ENCODE results near the gene GPATCH4. TPM values are rescaled to one million over a fixed set of nuclear protein-coding genes. Genes with fewer than 3 reads are reported as not detected.
A peak's percentile ranks its signal among the peaks of the same experiment; 100 is the strongest.

GPATCH4 gene
- total RNA-seq, 1 experiment from 2014 or later, result 39.4 TPM

DNA sequence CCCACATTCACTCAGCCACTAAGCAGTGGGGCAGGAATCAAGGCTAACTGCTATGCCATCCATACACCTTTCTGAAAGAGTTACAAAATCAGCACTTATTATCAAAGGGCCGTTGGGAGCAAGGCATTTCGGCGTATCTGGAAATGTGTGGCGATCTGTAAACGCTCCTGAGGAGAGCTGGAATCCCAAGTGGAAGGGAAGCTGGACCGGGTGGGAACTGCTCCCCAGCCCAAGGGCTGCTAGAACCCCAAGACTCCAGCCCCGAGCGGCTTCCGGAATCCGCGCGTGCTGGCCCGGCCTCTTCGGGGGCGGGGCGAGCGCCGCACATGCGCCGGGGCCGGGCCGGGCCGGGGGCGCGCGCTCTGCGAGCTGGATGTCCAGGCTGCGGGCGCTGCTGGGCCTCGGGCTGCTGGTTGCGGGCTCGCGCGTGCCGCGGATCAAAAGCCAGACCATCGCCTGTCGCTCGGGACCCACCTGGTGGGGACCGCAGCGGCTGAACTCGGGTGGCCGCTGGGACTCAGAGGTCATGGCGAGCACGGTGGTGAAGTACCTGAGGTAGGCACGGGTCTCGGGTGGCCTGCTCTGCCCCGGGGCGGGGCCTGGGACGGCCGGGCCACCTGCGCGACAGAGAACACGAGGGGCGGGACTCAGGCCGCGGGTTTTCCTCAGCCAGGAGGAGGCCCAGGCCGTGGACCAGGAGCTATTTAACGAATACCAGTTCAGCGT lies 9.7 kb downstream of the GPATCH4 start, which contains the start of gene NAXE (continued):
- TF ChIP-seq, protein P1, sequence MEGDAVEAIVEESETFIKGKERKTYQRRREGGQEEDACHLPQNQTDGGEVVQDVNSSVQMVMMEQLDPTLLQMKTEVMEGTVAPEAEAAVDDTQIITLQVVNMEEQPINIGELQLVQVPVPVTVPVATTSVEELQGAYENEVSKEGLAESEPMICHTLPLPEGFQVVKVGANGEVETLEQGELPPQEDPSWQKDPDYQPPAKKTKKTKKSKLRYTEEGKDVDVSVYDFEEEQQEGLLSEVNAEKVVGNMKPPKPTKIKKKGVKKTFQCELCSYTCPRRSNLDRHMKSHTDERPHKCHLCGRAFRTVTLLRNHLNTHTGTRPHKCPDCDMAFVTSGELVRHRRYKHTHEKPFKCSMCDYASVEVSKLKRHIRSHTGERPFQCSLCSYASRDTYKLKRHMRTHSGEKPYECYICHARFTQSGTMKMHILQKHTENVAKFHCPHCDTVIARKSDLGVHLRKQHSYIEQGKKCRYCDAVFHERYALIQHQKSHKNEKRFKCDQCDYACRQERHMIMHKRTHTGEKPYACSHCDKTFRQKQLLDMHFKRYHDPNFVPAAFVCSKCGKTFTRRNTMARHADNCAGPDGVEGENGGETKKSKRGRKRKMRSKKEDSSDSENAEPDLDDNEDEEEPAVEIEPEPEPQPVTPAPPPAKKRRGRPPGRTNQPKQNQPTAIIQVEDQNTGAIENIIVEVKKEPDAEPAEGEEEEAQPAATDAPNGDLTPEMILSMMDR (IDR thresholded peaks at IDR 0.05 in 2 of 3, conservative IDR thresholded peaks at IDR 0.05 in 1 of 3; ENCODE audit: borderline replicate concordance in 1 of 3, insufficient read depth in 1 of 3, low read depth in 2 of 3, low read length in 2 of 3), result no peak
- TF ChIP-seq SP1 (IDR thresholded peaks at IDR 0.05; ENCODE audit: low read depth), result no peak

DNA sequence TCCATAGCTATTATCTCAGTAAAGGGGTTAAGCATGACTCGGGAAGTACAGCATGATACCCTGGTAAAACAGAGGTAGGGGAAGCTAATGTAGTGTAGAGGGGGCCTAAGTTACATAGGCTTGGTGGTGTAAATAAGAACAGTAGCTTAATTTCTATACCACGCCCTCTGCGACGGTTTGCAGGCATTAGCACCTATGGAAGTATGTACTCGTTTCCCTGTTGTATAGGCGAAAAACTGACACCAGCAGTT lies 10.2 kb downstream of the GPATCH4 start:
- no peaks in the 10 kb centered on the region for H4K20me1 ChIP-seq (ENCODE audit: insufficient read depth)
- H3K27ac ChIP-seq (ENCODE audit: low read depth, low read length), result peak overlapping the region; percentile 89
- intact Hi-C loops (cut with micrococcal nuclease), result no loop called here
- RAD21 ChIA-PET (ENCODE audit: low non-redundant PET in 1 of 2, low total read pairs in 2 of 2, uncharacterized antibody in 2 of 2, unreplicated experiment in 2 of 2), result interaction anchor here in 1 of 2 experiments (0.6 kb wide), 1 partner anchor 26 kb away, joined by 3 read pairs; no protein-coding TSS in a partner anchor
- POLR2A ChIA-PET, result interaction anchor here (0.8 to 0.9 kb wide), 2 partner anchors 101 to 134 kb away, joined by 3 to 4 read pairs; no protein-coding TSS in a partner anchor
- peaks cover 16% of the 10 kb centered on the region; the same call in 1 of the 2 replicates for H3K79me2 ChIP-seq (ENCODE audit: insufficient read depth, low read length)
- CTCF ChIA-PET, result interaction anchor here (1.0 to 2.3 kb wide), 3 partner anchors 11 to 28 kb away, joined by 3 to 12 read pairs (median 4); partner anchors contain the start of gene HAPLN2
- TSS peak; percentile 45 for BruUV-seq (replicated peaks)
- no peak for DNase-seq (ENCODE audit: low read depth, low spot score)
- TF ChIP-seq SRF (IDR thresholded peaks at IDR 0.05; ENCODE audit: low read depth), result no peak
- TF ChIP-seq CBX3 (IDR thresholded peaks at IDR 0.05; ENCODE audit: low read depth), result no peak
- no peak for TF ChIP-seq SIN3A (IDR thresholded peaks at IDR 0.05; ENCODE audit: low read depth)
- no peak for TF ChIP-seq YY1 (IDR thresholded peaks at IDR 0.05; ENCODE audit: extremely low read depth, insufficient replicate concordance, low read depth, low read length)
- TF ChIP-seq EZH2phosphoT487 (IDR thresholded peaks at IDR 0.05; ENCODE audit: borderline replicate concordance), result no peak
- no peak for TF ChIP-seq FOSL1 (IDR thresholded peaks at IDR 0.05; ENCODE audit: low read depth)
- TF ChIP-seq ZFX (IDR thresholded peaks at IDR 0.05), result no peak
- TF ChIP-seq, protein P2, sequence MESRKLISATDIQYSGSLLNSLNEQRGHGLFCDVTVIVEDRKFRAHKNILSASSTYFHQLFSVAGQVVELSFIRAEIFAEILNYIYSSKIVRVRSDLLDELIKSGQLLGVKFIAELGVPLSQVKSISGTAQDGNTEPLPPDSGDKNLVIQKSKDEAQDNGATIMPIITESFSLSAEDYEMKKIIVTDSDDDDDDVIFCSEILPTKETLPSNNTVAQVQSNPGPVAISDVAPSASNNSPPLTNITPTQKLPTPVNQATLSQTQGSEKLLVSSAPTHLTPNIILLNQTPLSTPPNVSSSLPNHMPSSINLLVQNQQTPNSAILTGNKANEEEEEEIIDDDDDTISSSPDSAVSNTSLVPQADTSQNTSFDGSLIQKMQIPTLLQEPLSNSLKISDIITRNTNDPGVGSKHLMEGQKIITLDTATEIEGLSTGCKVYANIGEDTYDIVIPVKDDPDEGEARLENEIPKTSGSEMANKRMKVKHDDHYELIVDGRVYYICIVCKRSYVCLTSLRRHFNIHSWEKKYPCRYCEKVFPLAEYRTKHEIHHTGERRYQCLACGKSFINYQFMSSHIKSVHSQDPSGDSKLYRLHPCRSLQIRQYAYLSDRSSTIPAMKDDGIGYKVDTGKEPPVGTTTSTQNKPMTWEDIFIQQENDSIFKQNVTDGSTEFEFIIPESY (IDR thresholded peaks at IDR 0.05; ENCODE audit: extremely low read depth, insufficient replicate concordance, low read length), result no peak
- TF ChIP-seq, protein P1 (IDR thresholded peaks at IDR 0.05 in 2 of 3, conservative IDR thresholded peaks at IDR 0.05 in 1 of 3; ENCODE audit: borderline replicate concordance in 1 of 3, insufficient read depth in 1 of 3, low read depth in 2 of 3, low read length in 2 of 3), result no peak
- TF ChIP-seq ZNF274 (IDR thresholded peaks at IDR 0.05; ENCODE audit: low read depth, low read length), result no peak
- no peak for TF ChIP-seq POLR2A (IDR thresholded peaks at IDR 0.05; ENCODE audit: borderline replicate concordance, extremely low read depth, insufficient read depth, insufficient read length)
- no peak for TF ChIP-seq TCF7L2 (IDR thresholded peaks at IDR 0.05; ENCODE audit: borderline replicate concordance, extremely low read depth, insufficient read depth, insufficient read length)
- no peak for TF ChIP-seq POLR2AphosphoS5 (IDR thresholded peaks at IDR 0.05; ENCODE audit: low read depth, low read length)
- no peak for TF ChIP-seq EZH2 (IDR thresholded peaks at IDR 0.05)
- H3K36me3 ChIP-seq (ENCODE audit: control insufficient read depth in 1 of 2, insufficient read depth in 2 of 2, low read length in 2 of 2), result peaks cover 14 to 30% of the 10 kb centered on the region in 2 experiments; a peak in 3 of 4 replicates
- H2AFZ ChIP-seq (ENCODE audit: low read depth, low read length, poor library complexity, severe bottlenecking), result no peak overlapping the region
- H3K9me2 ChIP-seq (ENCODE audit: insufficient read depth), result no peaks in the 10 kb centered on the region
- peak overlapping the region; percentile 60 to 95 for H3K4me3 ChIP-seq (replicated peaks in 1 of 2; ENCODE audit: low read depth in 1 of 2, low read length in 2 of 2)
- no peaks in the 10 kb centered on the region for H3K9me3 ChIP-seq (ENCODE audit: control insufficient read depth in 1 of 2, insufficient read depth in 1 of 2, low read depth in 1 of 2, low read length in 2 of 2)
- no peak for ATAC-seq
- H3K27me3 ChIP-seq (ENCODE audit: insufficient read depth, low read length), result no peaks in the 10 kb centered on the region
- peaks cover 8 to 33% of the 10 kb centered on the region in 2 experiments; a peak in 3 of 4 replicates for H3K4me1 ChIP-seq (ENCODE audit: control insufficient read depth in 1 of 2, insufficient read depth in 2 of 2, low read length in 2 of 2)
- peak overlapping the region; percentile 84 for H3K4me2 ChIP-seq (ENCODE audit: low read length)
- H3K9ac ChIP-seq (ENCODE audit: low read length), result peak overlapping the region; percentile 97

All from HCT116 (cell line).